Esophagus muscularis mucosa (tissue), 4 donors: ENCODE data around the gene RNMT.

Experiments
- EP300 ChIP-seq: sonication (generic); formaldehyde crosslinking; IDR thresholded peaks from one replicate; pipeline ENCODE4 v1.6.1; 2017; ENCODE audit warnings: antibody characterized with exemption
- POLR2A ChIP-seq: fragments of 450-650 bp; IDR thresholded peaks from one replicate; pipeline ENCODE4 v1.6.1; 2017; ENCODE audit warnings: antibody characterized with exemption, moderate library complexity, mild to moderate bottlenecking, low read depth
- POLR2AphosphoS5 ChIP-seq, 2 donors: sonication (generic); formaldehyde crosslinking; IDR thresholded peaks; one replicate each; pipeline ENCODE4 v1.6.1; 2017; ENCODE audit warnings: antibody characterized with exemption in 2 of 2
- TF ChIP-seq, protein P1 (sequence below), 3 experiments: fragments of 200-600 bp in 2 of 3; fragments of 450-650 bp in 1 of 3; sonication (generic) in 2 of 3; IDR thresholded peaks; one replicate each; pipeline ENCODE4 v1.5.1; 2017 to 2019; ENCODE audit warnings: antibody characterized with exemption in 3 of 3, mild to moderate bottlenecking in 2 of 3, moderate library complexity in 1 of 3

GRCh38 chr18:13809531-13810255, 83.2 kb downstream of the RNMT start:
- TF ChIP-seq, protein P1, sequence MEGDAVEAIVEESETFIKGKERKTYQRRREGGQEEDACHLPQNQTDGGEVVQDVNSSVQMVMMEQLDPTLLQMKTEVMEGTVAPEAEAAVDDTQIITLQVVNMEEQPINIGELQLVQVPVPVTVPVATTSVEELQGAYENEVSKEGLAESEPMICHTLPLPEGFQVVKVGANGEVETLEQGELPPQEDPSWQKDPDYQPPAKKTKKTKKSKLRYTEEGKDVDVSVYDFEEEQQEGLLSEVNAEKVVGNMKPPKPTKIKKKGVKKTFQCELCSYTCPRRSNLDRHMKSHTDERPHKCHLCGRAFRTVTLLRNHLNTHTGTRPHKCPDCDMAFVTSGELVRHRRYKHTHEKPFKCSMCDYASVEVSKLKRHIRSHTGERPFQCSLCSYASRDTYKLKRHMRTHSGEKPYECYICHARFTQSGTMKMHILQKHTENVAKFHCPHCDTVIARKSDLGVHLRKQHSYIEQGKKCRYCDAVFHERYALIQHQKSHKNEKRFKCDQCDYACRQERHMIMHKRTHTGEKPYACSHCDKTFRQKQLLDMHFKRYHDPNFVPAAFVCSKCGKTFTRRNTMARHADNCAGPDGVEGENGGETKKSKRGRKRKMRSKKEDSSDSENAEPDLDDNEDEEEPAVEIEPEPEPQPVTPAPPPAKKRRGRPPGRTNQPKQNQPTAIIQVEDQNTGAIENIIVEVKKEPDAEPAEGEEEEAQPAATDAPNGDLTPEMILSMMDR (IDR thresholded peaks at IDR 0.05) = no peak
- TF ChIP-seq POLR2A = no peak
- no peak for TF ChIP-seq POLR2AphosphoS5 (IDR thresholded peaks at IDR 0.05)
- no peak for TF ChIP-seq EP300
